Measurements from ENCODE around the gene ZNF649. TPM values are rescaled to one million over a fixed set of nuclear protein-coding genes. Genes with fewer than 3 reads are reported as not detected.

The ZNF649 gene
- total and polyA plus RNA-seq, 2 of the 13 experiments (the other 11 are each of a cell fraction or from before 2014, with no cell fraction given): 3.0 to 13.4 TPM

GRCh38 chr19:51904331-51905165, at the start of gene ZNF649 (continued):
- TF ChIP-seq, protein P1, sequence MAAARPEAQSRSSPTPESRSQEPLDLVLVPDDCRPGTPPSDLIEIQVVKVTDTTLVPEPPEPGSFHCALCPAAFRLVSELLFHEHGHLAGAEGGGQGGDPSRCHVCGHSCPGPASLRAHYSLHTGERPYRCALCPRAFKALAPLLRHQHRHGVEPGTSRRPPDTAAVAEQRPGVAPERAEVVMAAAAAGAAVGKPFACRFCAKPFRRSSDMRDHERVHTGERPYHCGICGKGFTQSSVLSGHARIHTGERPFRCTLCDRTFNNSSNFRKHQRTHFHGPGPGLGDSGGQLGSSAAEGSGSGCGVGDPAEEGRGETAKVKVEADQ (CRISPR knock-in tag; IDR thresholded peaks at IDR 0.05; ENCODE audit: borderline replicate concordance): no peak
- TF ChIP-seq SRY (CRISPR knock-in tag; IDR thresholded peaks at IDR 0.05) (no peak), ZNF672 (CRISPR knock-in tag; IDR thresholded peaks at IDR 0.05) (no peak), ELF1 (CRISPR knock-in tag; IDR thresholded peaks at IDR 0.05) (peak; percentile 61), ZBTB3 (CRISPR knock-in tag; IDR thresholded peaks at IDR 0.05; ENCODE audit: borderline replicate concordance, low read depth) (no peak), NFYB (CRISPR knock-in tag; IDR thresholded peaks at IDR 0.05) (peak; percentile 33; the same call in 1 of the 2 replicates), KMT2B (CRISPR knock-in tag; IDR thresholded peaks at IDR 0.05) (peak; percentile 60; the same call in 1 of the 2 replicates), SUZ12 (IDR thresholded peaks at IDR 0.05; ENCODE audit: low read depth, low read length) (no peak), DPF2 (CRISPR knock-in tag; IDR thresholded peaks at IDR 0.05; ENCODE audit: borderline replicate concordance, low read depth) (no peak), NR2F1 (CRISPR knock-in tag; IDR thresholded peaks at IDR 0.05) (no peak), SOX13 (IDR thresholded peaks at IDR 0.05) (no peak), SOX13 (CRISPR knock-in tag; conservative IDR thresholded peaks at IDR 0.05 in 1 of 2, IDR thresholded peaks at IDR 0.05 in 1 of 2) (peak in 1 of 2 experiments; percentile 14; a peak in 1 of 4 replicates), DR1 (CRISPR knock-in tag; IDR thresholded peaks at IDR 0.05) (no peak), KDM4B (CRISPR knock-in tag; IDR thresholded peaks at IDR 0.05) (peak; percentile 60; the same call in 1 of the 2 replicates), ATRX (CRISPR knock-in tag; IDR thresholded peaks at IDR 0.05; ENCODE audit: borderline replicate concordance) (no peak), TEF (CRISPR knock-in tag; IDR thresholded peaks at IDR 0.05) (no peak), ZNF570 (CRISPR knock-in tag; IDR thresholded peaks at IDR 0.05; ENCODE audit: borderline replicate concordance) (no peak), ZKSCAN8 (CRISPR knock-in tag; IDR thresholded peaks at IDR 0.05; ENCODE audit: borderline replicate concordance) (peak; percentile 37; the same call in 1 of the 2 replicates), ZNF280D (CRISPR knock-in tag; IDR thresholded peaks at IDR 0.05) (peak; percentile 99), ZNF800 (CRISPR knock-in tag; IDR thresholded peaks at IDR 0.05) (no peak)
- TF ChIP-seq, protein P2, sequence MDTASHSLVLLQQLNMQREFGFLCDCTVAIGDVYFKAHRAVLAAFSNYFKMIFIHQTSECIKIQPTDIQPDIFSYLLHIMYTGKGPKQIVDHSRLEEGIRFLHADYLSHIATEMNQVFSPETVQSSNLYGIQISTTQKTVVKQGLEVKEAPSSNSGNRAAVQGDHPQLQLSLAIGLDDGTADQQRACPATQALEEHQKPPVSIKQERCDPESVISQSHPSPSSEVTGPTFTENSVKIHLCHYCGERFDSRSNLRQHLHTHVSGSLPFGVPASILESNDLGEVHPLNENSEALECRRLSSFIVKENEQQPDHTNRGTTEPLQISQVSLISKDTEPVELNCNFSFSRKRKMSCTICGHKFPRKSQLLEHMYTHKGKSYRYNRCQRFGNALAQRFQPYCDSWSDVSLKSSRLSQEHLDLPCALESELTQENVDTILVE (CRISPR knock-in tag; IDR thresholded peaks at IDR 0.05): no peak
